Measurements from ENCODE around the gene INPPL1. TPM values are rescaled to one million over a fixed set of nuclear protein-coding genes. Genes with fewer than 3 reads are reported as not detected.

The INPPL1 gene
- total and polyA plus RNA-seq, 10 donors = 28.2 to 177 (median 126) TPM

GRCh38 chr11:72236774-72237111 is 12.2 kb downstream of the INPPL1 start:
- H3K36me3 ChIP-seq = peaks cover 0 to 71% (median 64%) of the 10 kb centered on the region in 6 donors
- intact Hi-C loops (cut with DNase I; ENCODE audit: low total_unique reads) = no loop called here

GRCh38 chr11:72237112-72237931 is 12.8 kb downstream of the INPPL1 start:
- peaks cover 3 to 39% (median 34%) of the 10 kb centered on the region in 7 donors for H3K27me3 ChIP-seq (replicated peaks in 1 of 7)
- intact Hi-C loops (cut with DNase I; ENCODE audit: low total_unique reads) = no loop called here
- H3K4me1 ChIP-seq = peaks cover 17 to 65% (median 31%) of the 10 kb centered on the region in 6 donors
- DNase-seq = peak; percentile 72
- H3K27ac ChIP-seq = no peak overlapping the region
- no peak overlapping the region for H3K4me3 ChIP-seq
- TF ChIP-seq POLR2A (IDR thresholded peaks at IDR 0.05) (no peak), POLR2AphosphoS5 (IDR thresholded peaks at IDR 0.05) (peak in 1 of 3 donors; percentile 44), CTCF (IDR thresholded peaks at IDR 0.05 in 8 of 11, conservative IDR thresholded peaks at IDR 0.05 in 3 of 11) (no peak)
- WGBS, 5 donors = 89 to 92% (median 91%) methylated on average over 19 to 22 of the region's 22 CpGs
- peaks cover 0 to 65% (median 58%) of the 10 kb centered on the region in 6 donors for H3K36me3 ChIP-seq
- H3K9me3 ChIP-seq = no peaks in the 10 kb centered on the region

More at GRCh38 chr11:72236774-72237111, 12.2 kb downstream of the INPPL1 start:
- no peak for DNase-seq
- Histone ChIP-seq H3K9me3 (no peaks in the 10 kb centered on the region), H3K27ac (no peak overlapping the region), H3K4me1 (peaks cover 17 to 65% (median 31%) of the 10 kb centered on the region in 6 donors), H3K27me3 (replicated peaks in 1 of 7) (peaks cover 3 to 34% (median 28%) of the 10 kb centered on the region in 7 donors), H3K4me3 (no peak overlapping the region)
- TF ChIP-seq POLR2AphosphoS5 (IDR thresholded peaks at IDR 0.05) = no peak
- no peak for TF ChIP-seq CTCF (IDR thresholded peaks at IDR 0.05 in 8 of 11, conservative IDR thresholded peaks at IDR 0.05 in 3 of 11)
- no peak for TF ChIP-seq POLR2A (IDR thresholded peaks at IDR 0.05)
- 69 to 88% (median 84%) methylated on average over 2 of the region's 2 CpGs for WGBS, 5 donors

DNA sequence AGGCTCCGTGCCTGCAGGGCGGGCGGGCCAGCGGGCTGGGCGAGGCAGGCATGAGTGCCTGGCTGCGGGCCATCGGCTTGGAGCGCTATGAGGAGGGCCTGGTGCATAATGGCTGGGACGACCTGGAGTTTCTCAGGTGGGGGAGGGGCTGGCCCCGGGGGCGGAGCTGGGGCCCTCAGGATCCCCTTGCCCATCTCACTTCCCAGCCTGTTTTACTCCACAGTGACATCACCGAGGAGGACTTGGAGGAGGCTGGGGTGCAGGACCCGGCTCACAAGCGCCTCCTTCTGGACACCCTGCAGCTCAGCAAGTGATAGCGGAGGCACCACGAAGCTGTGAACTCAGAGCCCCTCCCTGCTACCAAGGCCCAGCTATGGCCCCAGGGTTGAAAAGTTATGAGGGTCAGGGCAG is 13.5 kb downstream of the INPPL1 start:
- Histone ChIP-seq H3K36me3 (peaks cover 0 to 58% (median 51%) of the 10 kb centered on the region in 6 donors), H3K27ac (no peak overlapping the region), H3K9me3 (no peaks in the 10 kb centered on the region), H3K27me3 (replicated peaks in 1 of 7) (peaks cover 3 to 47% (median 41%) of the 10 kb centered on the region in 7 donors), H3K4me3 (no peak overlapping the region), H3K4me1 (peaks cover 17 to 59% (median 31%) of the 10 kb centered on the region in 6 donors)
- peak; percentile 81 for DNase-seq
- TF ChIP-seq POLR2AphosphoS5 (IDR thresholded peaks at IDR 0.05) = peak; percentile 35 to 52 (median 35)
- TF ChIP-seq CTCF (IDR thresholded peaks at IDR 0.05 in 8 of 11, conservative IDR thresholded peaks at IDR 0.05 in 3 of 11) = peak in 10 of 11 experiments; percentile 24 to 82 (median 62)
- TF ChIP-seq POLR2A (IDR thresholded peaks at IDR 0.05) = no peak
- intact Hi-C loops (cut with DNase I; ENCODE audit: low total_unique reads) = no loop called here
- 67 to 79% (median 76%) methylated on average over 3 to 16 of the region's 16 CpGs for WGBS, 5 donors
